DND-41 (cell line): ENCODE results near the gene UTY.

Experiments
- ATAC-seq: fragments of 200-7000 bp; cut with Tn5 transposase; 3 replicates; pipeline ENCODE4 v1.9.1; 2021; ENCODE audit warnings: low read depth; ENCODE audit not compliant: insufficient read depth
- DNase-seq: peaks from one replicate; pipeline ENCODE4 v3.0.0-alpha.2; 2020
- H2AFZ ChIP-seq: 2 replicates; pipeline ENCODE4 v1.6.0; 2012; ENCODE audit warnings: low read depth, low read length
- H3K27ac ChIP-seq: 2 replicates; pipeline ENCODE4 v1.5.1; 2012; ENCODE audit warnings: low read length, inconsistent platforms
- H3K27me3 ChIP-seq: fragments of 200-600 bp; sonication (generic); 2 replicates; pipeline ENCODE4 v1.6.0; 2012; ENCODE audit warnings: low read length, mild to moderate bottlenecking, inconsistent platforms; ENCODE audit not compliant: insufficient read depth, poor library complexity
- H3K36me3 ChIP-seq: 2 replicates; pipeline ENCODE4 v1.5.1; 2012; ENCODE audit warnings: low read length, inconsistent platforms; ENCODE audit not compliant: insufficient read depth
- H3K4me1 ChIP-seq: 2 replicates; pipeline ENCODE4 v1.5.1; 2012; ENCODE audit warnings: mild to moderate bottlenecking, low read length; ENCODE audit not compliant: insufficient read depth
- H3K4me2 ChIP-seq: 2 replicates; pipeline ENCODE4 v1.6.0; 2012; ENCODE audit warnings: mild to moderate bottlenecking, moderate library complexity, low read length, inconsistent platforms; ENCODE audit not compliant: insufficient read depth
- H3K4me3 ChIP-seq, 2 experiments: fragments of 200-600 bp in 1 of 2; shearing (Covaris generic) in 1 of 2; 2 replicates each; pipeline ENCODE4 v1.5.1; 2012 to 2016; ENCODE audit warnings: inconsistent platforms in 2 of 2, low read length in 2 of 2, mild to moderate bottlenecking in 2 of 2, low read depth in 1 of 2, moderate library complexity in 1 of 2
- H3K79me2 ChIP-seq: 2 replicates; pipeline ENCODE4 v1.6.0; 2012; ENCODE audit warnings: low read length, inconsistent platforms; ENCODE audit not compliant: insufficient read depth
- H3K9ac ChIP-seq: 2 replicates; pipeline ENCODE4 v1.6.0; 2012; ENCODE audit warnings: low read depth, mild to moderate bottlenecking, inconsistent platforms, low read length, moderate library complexity
- H3K9me3 ChIP-seq: 2 replicates; pipeline ENCODE4 v1.5.1; 2012; ENCODE audit warnings: low read length, moderate library complexity, mild to moderate bottlenecking, inconsistent platforms; ENCODE audit not compliant: insufficient read depth, severe bottlenecking
- H4K20me1 ChIP-seq: 2 replicates; pipeline ENCODE4 v1.6.0; 2012; ENCODE audit warnings: low read length; ENCODE audit not compliant: insufficient read depth
- EZH2 ChIP-seq: IDR thresholded peaks from 3 replicates; pipeline ENCODE4 v1.6.1; 2012; ENCODE audit warnings: borderline replicate concordance, low read depth, mild to moderate bottlenecking, moderate library complexity, low read length, inconsistent platforms; ENCODE audit not compliant: severe bottlenecking
- TF ChIP-seq, protein P1 (sequence below): IDR thresholded peaks from 2 replicates; pipeline ENCODE4 v1.5.1; 2012; ENCODE audit warnings: borderline replicate concordance, low read length, moderate library complexity, mild to moderate bottlenecking; ENCODE audit not compliant: poor library complexity, severe bottlenecking; ENCODE audit errors: extremely low read depth

Gene UTY

DNA sequence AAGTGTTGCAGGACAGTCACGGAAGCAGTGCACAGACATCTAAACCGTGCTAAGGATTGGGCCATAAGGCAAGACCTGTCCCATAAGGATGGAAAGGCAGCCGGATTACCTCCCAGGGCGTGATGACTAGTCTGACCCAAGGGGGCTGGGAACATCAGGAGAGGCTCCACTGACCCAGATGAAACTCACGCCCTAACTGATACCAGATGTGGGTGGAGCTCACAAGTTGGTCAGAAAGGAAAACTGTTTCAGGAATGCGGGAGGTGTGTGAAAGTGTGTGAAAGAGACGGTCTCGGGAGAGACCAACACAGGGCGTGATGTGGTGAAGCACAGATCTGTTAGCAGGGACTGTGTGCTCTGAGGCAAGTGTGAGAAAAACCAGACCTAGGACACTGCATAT lies 140.5 kb downstream of the UTY start:
- no peak overlapping the region for H2AFZ ChIP-seq
- no peak for TF ChIP-seq EZH2
- TF ChIP-seq, protein P1, sequence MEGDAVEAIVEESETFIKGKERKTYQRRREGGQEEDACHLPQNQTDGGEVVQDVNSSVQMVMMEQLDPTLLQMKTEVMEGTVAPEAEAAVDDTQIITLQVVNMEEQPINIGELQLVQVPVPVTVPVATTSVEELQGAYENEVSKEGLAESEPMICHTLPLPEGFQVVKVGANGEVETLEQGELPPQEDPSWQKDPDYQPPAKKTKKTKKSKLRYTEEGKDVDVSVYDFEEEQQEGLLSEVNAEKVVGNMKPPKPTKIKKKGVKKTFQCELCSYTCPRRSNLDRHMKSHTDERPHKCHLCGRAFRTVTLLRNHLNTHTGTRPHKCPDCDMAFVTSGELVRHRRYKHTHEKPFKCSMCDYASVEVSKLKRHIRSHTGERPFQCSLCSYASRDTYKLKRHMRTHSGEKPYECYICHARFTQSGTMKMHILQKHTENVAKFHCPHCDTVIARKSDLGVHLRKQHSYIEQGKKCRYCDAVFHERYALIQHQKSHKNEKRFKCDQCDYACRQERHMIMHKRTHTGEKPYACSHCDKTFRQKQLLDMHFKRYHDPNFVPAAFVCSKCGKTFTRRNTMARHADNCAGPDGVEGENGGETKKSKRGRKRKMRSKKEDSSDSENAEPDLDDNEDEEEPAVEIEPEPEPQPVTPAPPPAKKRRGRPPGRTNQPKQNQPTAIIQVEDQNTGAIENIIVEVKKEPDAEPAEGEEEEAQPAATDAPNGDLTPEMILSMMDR = no peak

DNA sequence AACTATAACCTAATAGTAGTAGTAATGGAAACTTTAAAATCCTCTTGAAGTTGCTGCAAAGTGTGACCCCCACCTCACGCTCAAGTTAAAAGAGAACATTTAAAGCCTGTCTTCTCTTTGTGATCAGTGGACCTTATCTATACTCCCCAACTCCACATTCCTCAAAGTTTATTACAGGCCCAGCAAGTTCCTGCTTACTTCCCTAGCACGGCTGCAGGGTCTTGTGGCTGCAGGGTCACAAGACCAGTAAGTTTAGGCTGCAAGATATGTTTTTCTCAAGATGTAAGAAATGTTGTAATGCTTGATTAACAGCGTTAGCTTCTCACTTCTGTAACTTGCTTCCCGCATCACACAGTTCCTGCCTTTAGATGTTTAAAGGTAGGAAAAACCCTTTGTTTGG lies 141.1 kb downstream of the UTY start:
- Histone ChIP-seq H3K27ac (no peak overlapping the region), H3K4me2 (no peak overlapping the region), H3K9ac (no peak overlapping the region), H3K9me3 (no peaks in the 10 kb centered on the region), H3K4me1 (no peaks in the 10 kb centered on the region), H3K79me2 (peaks cover 10% of the 10 kb centered on the region; the same call in 1 of the 2 replicates), H2AFZ (no peak overlapping the region), H3K27me3 (no peaks in the 10 kb centered on the region), H3K4me3 (no peak overlapping the region), H4K20me1 (no peaks in the 10 kb centered on the region), H3K36me3 (peaks cover 75% of the 10 kb centered on the region)
- ATAC-seq (no peak), DNase-seq (no peak)
- TF ChIP-seq EZH2 = no peak
- TF ChIP-seq, protein P1 = no peak

More for the DNA sequence above, 140.5 kb downstream of the UTY start:
- H4K20me1 ChIP-seq = no peaks in the 10 kb centered on the region
- no peak for ATAC-seq
- no peak overlapping the region for H3K27ac ChIP-seq
- peaks cover 6% of the 10 kb centered on the region; the same call in 1 of the 2 replicates for H3K79me2 ChIP-seq
- H3K9me3 ChIP-seq = no peaks in the 10 kb centered on the region
- H3K4me1 ChIP-seq = no peaks in the 10 kb centered on the region
- no peak for DNase-seq
- H3K36me3 ChIP-seq = peaks cover 75% of the 10 kb centered on the region
- H3K4me2 ChIP-seq = no peak overlapping the region
- H3K9ac ChIP-seq = no peak overlapping the region
- no peak overlapping the region for H3K4me3 ChIP-seq
- no peaks in the 10 kb centered on the region for H3K27me3 ChIP-seq

DNA sequence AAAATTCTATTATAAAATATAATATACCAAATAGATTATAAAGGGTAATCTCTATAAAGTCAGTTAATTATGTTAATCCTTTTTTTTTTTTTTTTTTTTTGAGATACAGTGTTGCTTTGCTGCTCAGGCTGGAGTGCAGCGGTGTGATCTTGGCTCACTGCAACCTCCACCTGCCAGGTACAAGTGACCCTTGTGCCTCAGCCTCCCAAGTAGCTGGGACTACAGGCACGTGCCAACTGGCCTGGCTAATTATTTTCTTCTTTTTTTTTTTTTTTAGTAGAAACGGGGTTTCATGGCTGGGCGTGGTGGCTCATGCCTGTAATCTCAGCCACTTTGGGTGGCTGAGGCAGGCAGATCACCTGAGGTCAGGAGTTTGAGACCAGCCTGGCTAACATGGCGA lies 141.9 kb downstream of the UTY start:
- no peak for ATAC-seq
- H3K36me3 ChIP-seq = peaks cover 69% of the 10 kb centered on the region
- H3K27ac ChIP-seq = no peak overlapping the region
- TF ChIP-seq, protein P1 = no peak
- no peak for TF ChIP-seq EZH2
- H3K4me1 ChIP-seq = no peaks in the 10 kb centered on the region
- H2AFZ ChIP-seq = no peak overlapping the region
- H4K20me1 ChIP-seq = no peaks in the 10 kb centered on the region
- DNase-seq = no peak
- no peak overlapping the region for H3K4me3 ChIP-seq
- H3K9me3 ChIP-seq = no peaks in the 10 kb centered on the region
- H3K9ac ChIP-seq = no peak overlapping the region
- H3K27me3 ChIP-seq = no peaks in the 10 kb centered on the region
- H3K79me2 ChIP-seq = peaks cover 10% of the 10 kb centered on the region; the same call in 1 of the 2 replicates
- H3K4me2 ChIP-seq = no peak overlapping the region

DNA sequence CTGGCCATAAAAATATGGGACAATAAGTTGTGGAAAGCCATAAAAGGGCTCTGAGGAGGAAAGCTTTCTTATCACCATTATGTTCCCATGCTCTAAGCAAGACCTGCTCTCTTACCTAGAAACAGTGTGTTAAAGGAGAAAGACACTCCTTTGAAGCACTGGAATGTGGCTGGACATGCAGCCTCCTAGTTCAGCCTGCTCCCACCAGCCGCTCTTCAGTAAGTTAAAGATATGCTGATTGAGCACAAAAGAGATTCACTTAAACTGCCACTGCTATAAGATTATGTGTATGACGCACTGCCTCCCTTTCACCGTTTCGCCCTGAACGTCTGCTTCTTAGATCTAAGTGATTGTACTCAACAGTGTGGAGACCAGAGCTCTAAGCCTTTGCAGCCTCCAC lies 146.0 kb downstream of the UTY start:
- Histone ChIP-seq H2AFZ (no peak overlapping the region), H3K4me2 (no peak overlapping the region), H4K20me1 (no peaks in the 10 kb centered on the region), H3K27me3 (no peaks in the 10 kb centered on the region), H3K4me1 (no peaks in the 10 kb centered on the region), H3K4me3 (no peak overlapping the region), H3K36me3 (peaks cover 48% of the 10 kb centered on the region), H3K27ac (no peak overlapping the region), H3K79me2 (peaks cover 14% of the 10 kb centered on the region; the same call in 1 of the 2 replicates), H3K9me3 (no peaks in the 10 kb centered on the region), H3K9ac (no peak overlapping the region)
- DNase-seq = no peak
- no peak for ATAC-seq
- TF ChIP-seq EZH2 = no peak
- TF ChIP-seq, protein P1 = no peak
